Endothelial cell of umbilical vein (primary cell): ENCODE results near the gene SDHAF2. TPM values are rescaled to one million over a fixed set of nuclear protein-coding genes. Genes with fewer than 3 reads are reported as not detected.

Experiments
- BruUV-seq: library from RNA; stranded (reverse); fragments of 400-500 nt; replicated peaks from 2 replicates; lab custom pipeline; 2021; lab: Mats Ljungman, UMichigan
- CTCF ChIA-PET: fragments of 300-600, 350-600 bp; sonication (Branson Sonifier 250); formaldehyde crosslinking; loops from one replicate; lab custom pipeline; 2021; ENCODE audit warnings: antibody characterized with exemption, inconsistent platforms; lab: Charles Lee
- POLR2A ChIA-PET: fragments of 300-600, 350-600 bp; sonication (Branson Sonifier 250); formaldehyde crosslinking; loops from one replicate; lab custom pipeline; 2021; ENCODE audit warnings: antibody characterized with exemption, inconsistent platforms; lab: Charles Lee
- DNase-seq: peaks from one replicate; pipeline ENCODE4 v3.0.0-alpha.2; 2011; ENCODE audit warnings: low read depth, low spot score
- FAIRE-seq: peaks from 2 replicates; lab custom pipeline; 2011; peaks lifted over from hg19 to GRCh38; lab: Jason Lieb, UNC
- H2AFZ ChIP-seq: 2 replicates; pipeline ENCODE4 v1.6.0; 2012; ENCODE audit warnings: low read depth, low read length, control low read depth, inconsistent platforms
- H3K27ac ChIP-seq: 2 replicates; pipeline ENCODE4 v1.5.1; 2011; ENCODE audit warnings: low read depth, mild to moderate bottlenecking, control low read depth, low read length, moderate library complexity; ENCODE audit not compliant: insufficient read depth
- H3K27me3 ChIP-seq, 2 experiments: 2 replicates each; pipeline versions ENCODE4 v1.6.0 to v1.6.1; 2011; ENCODE audit warnings: low read length in 2 of 2, mixed read lengths in 1 of 2; ENCODE audit not compliant: control insufficient read depth in 2 of 2, insufficient read depth in 2 of 2
- H3K36me3 ChIP-seq, 2 experiments: 2 replicates in 1 of 2; 3 replicates in 1 of 2; pipeline ENCODE4 v1.5.1; 2011; ENCODE audit warnings: low read length in 2 of 2, mild to moderate bottlenecking in 1 of 2, moderate library complexity in 1 of 2; ENCODE audit not compliant: control insufficient read depth in 2 of 2, insufficient read depth in 2 of 2; ENCODE audit errors: extremely low read depth in 1 of 2
- H3K4me1 ChIP-seq: 3 replicates; pipeline ENCODE4 v1.5.1; 2011; ENCODE audit warnings: mild to moderate bottlenecking, low read length; ENCODE audit not compliant: control insufficient read depth, insufficient read depth; ENCODE audit errors: extremely low read depth
- H3K4me2 ChIP-seq: 2 replicates; pipeline ENCODE4 v1.6.1; 2011; ENCODE audit warnings: low read length, control low read depth, mixed read lengths; ENCODE audit not compliant: insufficient read depth
- H3K4me3 ChIP-seq, 3 experiments: fragments of 200-600 bp in 1 of 3; sonication (generic), shearing (Covaris generic) in 1 of 3; replicated peaks in 1 of 3; 2 replicates each; pipeline ENCODE4 v1.5.1; 2011 to 2016; ENCODE audit warnings: control low read depth in 3 of 3, low read length in 3 of 3, mild to moderate bottlenecking in 2 of 3, inconsistent platforms in 1 of 3, low read depth in 1 of 3, moderate library complexity in 1 of 3; ENCODE audit not compliant: insufficient read depth in 1 of 3
- H3K79me2 ChIP-seq: 2 replicates; pipeline ENCODE4 v1.6.0; 2012; ENCODE audit warnings: low read length, inconsistent platforms; ENCODE audit not compliant: control insufficient read depth, insufficient read depth
- H3K9ac ChIP-seq: replicated peaks from 2 replicates; pipeline ENCODE3; 2011; ENCODE audit warnings: low read length, control low read depth; ENCODE audit not compliant: insufficient read depth; ENCODE audit errors: extremely low read depth
- H3K9me1 ChIP-seq: replicated peaks from 3 replicates; pipeline ENCODE4 v1.6.0; 2011; ENCODE audit warnings: mild to moderate bottlenecking, low read length; ENCODE audit not compliant: control insufficient read depth, insufficient read depth; ENCODE audit errors: extremely low read depth
- H3K9me3 ChIP-seq: replicated peaks from 2 replicates; pipeline ENCODE4 v1.5.1; 2012; ENCODE audit warnings: low read length, inconsistent platforms; ENCODE audit not compliant: control insufficient read depth, insufficient read depth
- H4K20me1 ChIP-seq: replicated peaks from 2 replicates; pipeline ENCODE3; 2011; ENCODE audit warnings: mild to moderate bottlenecking, low read length; ENCODE audit not compliant: control insufficient read depth, insufficient read depth; ENCODE audit errors: extremely low read depth
- EZH2 ChIP-seq: IDR thresholded peaks from 2 replicates; pipeline ENCODE4 v1.6.1; 2012; ENCODE audit warnings: borderline replicate concordance, low read depth, mild to moderate bottlenecking, moderate library complexity, low read length, inconsistent platforms; ENCODE audit not compliant: severe bottlenecking
- FOS ChIP-seq: IDR thresholded peaks from 2 replicates; pipeline ENCODE4 v1.6.1; 2011; ENCODE audit warnings: mild to moderate bottlenecking, low read length, moderate library complexity, borderline replicate concordance; ENCODE audit not compliant: insufficient read depth
- GATA2 ChIP-seq: IDR thresholded peaks from 2 replicates; pipeline ENCODE4 v1.7.0; 2011; ENCODE audit warnings: low read depth, mild to moderate bottlenecking, moderate library complexity, mixed read lengths, low read length; ENCODE audit not compliant: insufficient read length, insufficient read depth
- JUN ChIP-seq: IDR thresholded peaks from 2 replicates; pipeline ENCODE4 v1.6.1; 2011; ENCODE audit warnings: borderline replicate concordance, low read depth; ENCODE audit not compliant: insufficient read length, insufficient read depth
- MYC ChIP-seq: IDR thresholded peaks from one replicate; pipeline ENCODE4 v1.6.1; 2011; ENCODE audit warnings: mild to moderate bottlenecking, low read depth, low read length
- POLR2A ChIP-seq: IDR thresholded peaks from 2 replicates; pipeline ENCODE4 v1.6.1; 2012; ENCODE audit warnings: low read depth, mild to moderate bottlenecking, control low read depth, low read length
- POLR2AphosphoS5 ChIP-seq: IDR thresholded peaks from 2 replicates; pipeline ENCODE4 v1.6.1; 2012; ENCODE audit warnings: low read depth, mild to moderate bottlenecking, control low read depth, low read length, moderate library complexity; ENCODE audit not compliant: insufficient read depth
- dilution Hi-C: fragments of 300-500 bp; cut with MboI; formaldehyde crosslinking; loops from one replicate; pipeline ENCODE4 v1.15.0; 2019; ENCODE audit warnings: low sequenced_read_pairs; ENCODE audit not compliant: extremely low pct_ligation_motif_present
- intact Hi-C: fragments of 100-400 bp; cut with micrococcal nuclease; formaldehyde crosslinking; loops from one replicate; pipeline ENCODE4 v1.10.0; 2022
- polyA plus RNA-seq, 4 experiments: library from polyadenylated mRNA; depleted of rRNA in 3 of 4; stranded (reverse) in 3 of 4; unstranded in 1 of 4; fragments of >200 nt; gene quantifications; 2 replicates each; pipeline versions ENCODE4 v1.2.1 to v1.2.3, GENCODE V29; 2011 to 2012; ENCODE audit warnings: missing spikeins in 1 of 4
- total RNA-seq: library from RNA; stranded (reverse); gene quantifications from 2 replicates; pipeline ENCODE4 v1.2.3, GENCODE V29; 2021
- TF ChIP-seq, protein P1 (sequence below): IDR thresholded peaks from 2 replicates; pipeline ENCODE4 v1.6.1; 2011; ENCODE audit not compliant: insufficient read depth, insufficient read length
- TF ChIP-seq, protein P2 (sequence below), 2 donors: IDR thresholded peaks; 1 replicate in 1 of 2; 2 replicates in 1 of 2; pipeline ENCODE4 v1.5.1; 2011; ENCODE audit warnings: low read length in 2 of 2, mild to moderate bottlenecking in 2 of 2, moderate library complexity in 2 of 2, control low read depth in 1 of 2, inconsistent platforms in 1 of 2, low read depth in 1 of 2; ENCODE audit not compliant: insufficient read depth in 1 of 2; ENCODE audit errors: extremely low read depth in 1 of 2

Gene SDHAF2
- total and polyA plus RNA-seq, 2 donors (not counting 3 experiments of a cell fraction or from before 2014, with no cell fraction given) = 44.5 to 128 TPM

DNA sequence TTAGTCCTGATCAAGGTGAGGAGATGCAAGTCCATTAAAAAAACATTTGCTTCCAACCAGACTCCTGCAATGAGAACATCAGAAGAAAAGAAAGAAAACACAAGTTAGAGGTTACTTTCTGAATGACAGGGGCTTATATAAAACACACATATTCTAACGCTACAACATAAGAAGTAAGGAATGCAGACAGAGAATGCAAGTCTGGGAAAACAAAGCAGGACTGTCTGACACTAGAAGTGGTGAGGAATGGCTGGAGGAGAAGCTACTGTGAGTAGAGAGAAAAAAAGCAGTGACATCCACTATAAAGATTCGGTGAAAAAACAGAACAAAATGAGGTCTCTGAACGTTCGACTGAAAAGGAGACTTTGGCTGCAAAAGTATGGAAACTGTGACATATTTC lies 25.3 kb upstream of the SDHAF2 start:
- Histone ChIP-seq H3K27me3 (no peaks in the 10 kb centered on the region), H2AFZ (no peak overlapping the region), H4K20me1 (no peaks in the 10 kb centered on the region), H3K9me3 (no peaks in the 10 kb centered on the region), H3K9me1 (no peaks in the 10 kb centered on the region), H3K4me1 (no peaks in the 10 kb centered on the region), H3K79me2 (no peaks in the 10 kb centered on the region), H3K4me2 (no peak overlapping the region), H3K27ac (no peak overlapping the region), H3K4me3 (no peak overlapping the region), H3K36me3 (peaks cover 26 to 34% of the 10 kb centered on the region in 2 experiments), H3K9ac (no peak overlapping the region)
- no TSS peak for BruUV-seq
- POLR2A ChIA-PET = no interaction called here
- no peak for DNase-seq
- no peak for FAIRE-seq
- intact Hi-C loops (no loop called here), dilution Hi-C loops (no loop called here)
- CTCF ChIA-PET = no interaction called here
- TF ChIP-seq JUN = no peak
- no peak for TF ChIP-seq EZH2
- TF ChIP-seq FOS = no peak
- no peak for TF ChIP-seq GATA2
- no peak for TF ChIP-seq POLR2A
- TF ChIP-seq MYC = no peak
- TF ChIP-seq, protein P1, sequence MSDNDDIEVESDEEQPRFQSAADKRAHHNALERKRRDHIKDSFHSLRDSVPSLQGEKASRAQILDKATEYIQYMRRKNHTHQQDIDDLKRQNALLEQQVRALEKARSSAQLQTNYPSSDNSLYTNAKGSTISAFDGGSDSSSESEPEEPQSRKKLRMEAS = no peak
- TF ChIP-seq, protein P2, sequence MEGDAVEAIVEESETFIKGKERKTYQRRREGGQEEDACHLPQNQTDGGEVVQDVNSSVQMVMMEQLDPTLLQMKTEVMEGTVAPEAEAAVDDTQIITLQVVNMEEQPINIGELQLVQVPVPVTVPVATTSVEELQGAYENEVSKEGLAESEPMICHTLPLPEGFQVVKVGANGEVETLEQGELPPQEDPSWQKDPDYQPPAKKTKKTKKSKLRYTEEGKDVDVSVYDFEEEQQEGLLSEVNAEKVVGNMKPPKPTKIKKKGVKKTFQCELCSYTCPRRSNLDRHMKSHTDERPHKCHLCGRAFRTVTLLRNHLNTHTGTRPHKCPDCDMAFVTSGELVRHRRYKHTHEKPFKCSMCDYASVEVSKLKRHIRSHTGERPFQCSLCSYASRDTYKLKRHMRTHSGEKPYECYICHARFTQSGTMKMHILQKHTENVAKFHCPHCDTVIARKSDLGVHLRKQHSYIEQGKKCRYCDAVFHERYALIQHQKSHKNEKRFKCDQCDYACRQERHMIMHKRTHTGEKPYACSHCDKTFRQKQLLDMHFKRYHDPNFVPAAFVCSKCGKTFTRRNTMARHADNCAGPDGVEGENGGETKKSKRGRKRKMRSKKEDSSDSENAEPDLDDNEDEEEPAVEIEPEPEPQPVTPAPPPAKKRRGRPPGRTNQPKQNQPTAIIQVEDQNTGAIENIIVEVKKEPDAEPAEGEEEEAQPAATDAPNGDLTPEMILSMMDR (IDR thresholded peaks at IDR 0.05; ENCODE audit: extremely low read depth in 1 of 2, insufficient read depth in 1 of 2, low read depth in 1 of 2, low read length in 2 of 2) = no peak
- TF ChIP-seq POLR2AphosphoS5 = no peak
